Measurements from ENCODE around the gene SRGAP3. TPM values are rescaled to one million over a fixed set of nuclear protein-coding genes. Genes with fewer than 3 reads are reported as not detected.

SRGAP3 gene
- total RNA-seq, 2 experiments from 2014 or later, result 2.8 to 3.2 TPM

DNA sequence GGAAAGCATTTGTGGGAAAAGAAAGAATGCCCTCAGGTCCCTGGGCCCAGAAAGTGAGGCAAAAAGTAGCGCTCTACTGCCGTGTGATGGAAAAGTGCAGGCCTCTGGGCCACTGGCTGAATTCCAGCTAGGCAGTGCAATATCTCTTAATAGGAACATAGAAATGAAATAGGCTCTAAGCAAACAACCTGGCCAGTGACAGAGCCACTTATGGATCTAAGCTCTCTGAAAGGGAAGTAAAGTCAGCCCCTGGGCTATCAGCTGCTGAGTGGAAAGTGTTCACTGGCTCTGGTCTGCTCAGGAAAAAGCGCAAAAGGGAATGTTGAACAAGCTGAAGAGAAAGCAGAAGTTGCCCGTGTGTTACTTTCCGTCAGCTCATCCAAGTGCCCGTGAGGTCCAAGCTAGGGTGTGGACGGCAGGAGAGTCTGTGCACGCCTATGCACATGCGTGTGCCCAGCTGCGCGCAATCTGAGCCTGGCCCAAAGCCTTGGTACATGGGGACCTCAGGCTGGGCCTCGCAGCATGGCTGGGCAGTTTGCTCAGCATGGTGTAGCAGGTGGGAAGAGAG lies 212.2 kb downstream of the SRGAP3 start:
- H3K9me3 Mint-ChIP-seq, result no peaks in the 10 kb centered on the region
- DNase-seq, result no peak
- Histone ChIP-seq H3K27me3 (ENCODE audit: control insufficient read depth in 1 of 2, insufficient read depth in 2 of 2, low read length in 2 of 2) (no peaks in the 10 kb centered on the region), H3K27ac (ENCODE audit: low read depth in 1 of 2, low read length in 2 of 2) (no peak overlapping the region), H3K4me3 (ENCODE audit: low read length) (no peak overlapping the region), H3K9me3 (ENCODE audit: control insufficient read depth in 1 of 2, insufficient read depth in 1 of 2, low read length in 2 of 2) (no peaks in the 10 kb centered on the region), H3K36me3 (ENCODE audit: insufficient read depth, low read length) (no peaks in the 10 kb centered on the region), H3K4me1 (ENCODE audit: insufficient read depth, low read length) (no peaks in the 10 kb centered on the region)
- no peak overlapping the region for H3K27ac Mint-ChIP-seq
- ATAC-seq (ENCODE audit: poor library complexity), result no peak
- TF ChIP-seq CTCF (IDR thresholded peaks at IDR 0.05), result no peak
- H3K27me3 Mint-ChIP-seq, result no peaks in the 10 kb centered on the region
- no peaks in the 10 kb centered on the region for H3K4me1 Mint-ChIP-seq (ENCODE audit: low read depth)
- intact Hi-C loops (cut with DNase I, micrococcal nuclease), result no loop called here
- ChIA-PET POLR2A (no interaction called here), CTCF (no interaction called here)
- H3K4me3 Mint-ChIP-seq, result no peak overlapping the region
- no peaks in the 10 kb centered on the region for H3K36me3 Mint-ChIP-seq (ENCODE audit: low read depth)

DNA sequence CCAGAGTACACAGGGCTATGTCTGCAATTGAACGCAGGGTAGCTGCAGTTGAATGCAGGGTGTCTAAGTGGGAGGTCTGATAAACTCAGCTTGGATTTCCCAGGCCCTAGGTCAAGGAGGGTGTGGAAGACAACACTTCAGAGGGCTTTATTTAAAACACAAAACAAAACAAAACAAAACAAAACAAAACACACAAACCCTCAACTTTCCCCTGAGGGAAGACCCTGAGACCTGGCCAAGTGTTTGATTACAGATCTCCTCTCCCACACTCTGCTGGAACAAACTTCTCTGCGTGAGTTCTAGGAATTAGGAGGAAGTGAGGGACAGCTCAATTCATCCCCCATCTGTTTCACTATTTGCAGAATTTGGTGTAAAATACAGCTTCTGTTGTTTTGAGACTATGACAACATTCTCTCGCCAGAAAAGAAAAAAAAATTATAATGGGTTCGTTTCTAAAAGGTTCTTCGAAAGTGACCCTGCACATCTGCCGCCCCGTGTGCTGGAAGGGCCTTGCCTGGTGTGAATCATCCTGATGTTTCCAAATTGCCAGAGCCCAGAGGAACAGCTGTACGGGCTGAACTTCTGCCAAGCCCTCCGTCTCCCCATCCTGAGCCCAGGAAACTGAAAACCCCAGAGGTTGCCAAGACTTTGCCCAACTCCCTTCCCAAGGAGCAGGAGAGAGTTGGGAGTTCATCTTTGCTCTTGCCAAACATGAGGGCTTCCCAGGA lies 212.9 kb downstream of the SRGAP3 start:
- ChIA-PET POLR2A (no interaction called here), CTCF (no interaction called here)
- intact Hi-C loops (cut with DNase I, micrococcal nuclease), result no loop called here
- Histone ChIP-seq H3K27me3 (ENCODE audit: control insufficient read depth in 1 of 2, insufficient read depth in 2 of 2, low read length in 2 of 2) (no peaks in the 10 kb centered on the region), H3K36me3 (ENCODE audit: insufficient read depth, low read length) (no peaks in the 10 kb centered on the region), H3K4me3 (ENCODE audit: low read length) (no peak overlapping the region), H3K9me3 (ENCODE audit: control insufficient read depth in 1 of 2, insufficient read depth in 1 of 2, low read length in 2 of 2) (no peaks in the 10 kb centered on the region), H3K4me1 (ENCODE audit: insufficient read depth, low read length) (no peaks in the 10 kb centered on the region), H3K27ac (ENCODE audit: low read depth in 1 of 2, low read length in 2 of 2) (no peak overlapping the region)
- H3K36me3 Mint-ChIP-seq (ENCODE audit: low read depth), result no peaks in the 10 kb centered on the region
- no peaks in the 10 kb centered on the region for H3K27me3 Mint-ChIP-seq
- no peaks in the 10 kb centered on the region for H3K4me1 Mint-ChIP-seq (ENCODE audit: low read depth)
- no peak overlapping the region for H3K27ac Mint-ChIP-seq
- no peak overlapping the region for H3K4me3 Mint-ChIP-seq
- no peaks in the 10 kb centered on the region for H3K9me3 Mint-ChIP-seq
- no peak for ATAC-seq (ENCODE audit: poor library complexity)
- no peak for TF ChIP-seq CTCF (IDR thresholded peaks at IDR 0.05)
- no peak for DNase-seq

- no peak overlapping the region for H3K27ac Mint-ChIP-seq
- no peaks in the 10 kb centered on the region for H3K27me3 ChIP-seq (ENCODE audit: control insufficient read depth in 1 of 2, insufficient read depth in 2 of 2, low read length in 2 of 2)
- no peaks in the 10 kb centered on the region for H3K27me3 Mint-ChIP-seq
- H3K36me3 ChIP-seq (ENCODE audit: insufficient read depth, low read length), result no peaks in the 10 kb centered on the region
- DNase-seq, result no peak
- no peak for TF ChIP-seq CTCF (IDR thresholded peaks at IDR 0.05)
- H3K4me1 Mint-ChIP-seq (ENCODE audit: low read depth), result no peaks in the 10 kb centered on the region
- ChIA-PET CTCF (no interaction called here), POLR2A (no interaction called here)
- no peaks in the 10 kb centered on the region for H3K4me1 ChIP-seq (ENCODE audit: insufficient read depth, low read length)
- no peaks in the 10 kb centered on the region for H3K36me3 Mint-ChIP-seq (ENCODE audit: low read depth)
- H3K4me3 Mint-ChIP-seq, result no peak overlapping the region
- intact Hi-C loops (cut with DNase I, micrococcal nuclease), result no loop called here
- H3K4me3 ChIP-seq (ENCODE audit: low read length), result no peak overlapping the region
- no peaks in the 10 kb centered on the region for H3K9me3 Mint-ChIP-seq
- H3K27ac ChIP-seq (ENCODE audit: low read depth in 1 of 2, low read length in 2 of 2), result no peak overlapping the region
- no peaks in the 10 kb centered on the region for H3K9me3 ChIP-seq (ENCODE audit: control insufficient read depth in 1 of 2, insufficient read depth in 1 of 2, low read length in 2 of 2)
- ATAC-seq (ENCODE audit: poor library complexity), result no peak
These were observed 213.5 kb downstream of the SRGAP3 start for GRCh38 chr3:9035961-9036360.
